Astrocyte (in vitro differentiated cells and primary cell): ENCODE measurements around the gene NEK6.

Experiments used
- EZH2 ChIP-seq: IDR thresholded peaks from 2 replicates; pipeline ENCODE4 v1.6.1; 2012; ENCODE audit warnings: mild to moderate bottlenecking, low read length, inconsistent platforms; ENCODE audit not compliant: insufficient read depth
- TF ChIP-seq, protein P1 (sequence below): IDR thresholded peaks from 2 replicates; pipeline ENCODE4 v1.5.1; 2011; ENCODE audit warnings: low read depth, mild to moderate bottlenecking, inconsistent platforms, low read length, moderate library complexity; ENCODE audit not compliant: insufficient read depth

DNA sequence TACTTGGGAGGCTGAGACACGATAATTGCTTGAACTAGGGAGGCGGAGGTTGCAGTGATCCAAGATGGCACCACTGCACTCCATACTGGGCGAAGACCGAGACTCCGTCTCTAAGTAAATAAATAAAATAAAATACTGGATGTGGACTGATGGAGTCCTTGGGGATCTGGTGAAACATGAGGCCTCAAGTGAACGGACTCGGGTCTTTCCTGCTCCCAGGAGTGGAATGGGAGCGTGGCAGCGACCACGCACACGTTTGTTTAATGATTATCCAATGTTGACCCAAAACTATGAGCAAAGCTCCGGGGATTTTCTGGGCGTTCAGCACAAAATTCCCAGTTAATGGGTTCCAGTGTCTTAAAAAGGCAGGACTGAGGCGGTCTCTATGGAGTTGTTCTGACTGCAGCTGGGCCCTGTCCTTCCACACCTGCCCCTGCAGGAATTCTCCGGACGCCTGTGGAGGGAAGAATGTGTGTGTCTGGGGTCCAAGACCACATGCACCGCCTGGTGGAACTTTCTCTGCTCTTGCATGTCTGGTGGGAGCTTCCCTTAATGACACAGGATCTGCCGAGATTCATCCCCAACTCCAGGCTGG is 26.6 kb downstream of the NEK6 start:
- TF ChIP-seq, protein P1, sequence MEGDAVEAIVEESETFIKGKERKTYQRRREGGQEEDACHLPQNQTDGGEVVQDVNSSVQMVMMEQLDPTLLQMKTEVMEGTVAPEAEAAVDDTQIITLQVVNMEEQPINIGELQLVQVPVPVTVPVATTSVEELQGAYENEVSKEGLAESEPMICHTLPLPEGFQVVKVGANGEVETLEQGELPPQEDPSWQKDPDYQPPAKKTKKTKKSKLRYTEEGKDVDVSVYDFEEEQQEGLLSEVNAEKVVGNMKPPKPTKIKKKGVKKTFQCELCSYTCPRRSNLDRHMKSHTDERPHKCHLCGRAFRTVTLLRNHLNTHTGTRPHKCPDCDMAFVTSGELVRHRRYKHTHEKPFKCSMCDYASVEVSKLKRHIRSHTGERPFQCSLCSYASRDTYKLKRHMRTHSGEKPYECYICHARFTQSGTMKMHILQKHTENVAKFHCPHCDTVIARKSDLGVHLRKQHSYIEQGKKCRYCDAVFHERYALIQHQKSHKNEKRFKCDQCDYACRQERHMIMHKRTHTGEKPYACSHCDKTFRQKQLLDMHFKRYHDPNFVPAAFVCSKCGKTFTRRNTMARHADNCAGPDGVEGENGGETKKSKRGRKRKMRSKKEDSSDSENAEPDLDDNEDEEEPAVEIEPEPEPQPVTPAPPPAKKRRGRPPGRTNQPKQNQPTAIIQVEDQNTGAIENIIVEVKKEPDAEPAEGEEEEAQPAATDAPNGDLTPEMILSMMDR, result no peak
- TF ChIP-seq EZH2, result no peak
